ENCODE results near the gene BAIAP2L2.
"Not testable (repeated sequence)": the region's sequence is repeated elsewhere in the genome, so short reads cannot be mapped to it uniquely, and the experiment has no call there.

BAIAP2L2 gene

GRCh38 chr22:38066381-38067027, 44.0 kb downstream of the BAIAP2L2 start:
- no peak for DNase-seq

GRCh38 chr22:38065539-38065938, 44.9 kb downstream of the BAIAP2L2 start:
- no peak for DNase-seq

GRCh38 chr22:38062791-38063190, 47.7 kb downstream of the BAIAP2L2 start:
- DNase-seq, result no peak

- DNase-seq, result peak; percentile 75
These were observed 53.3 kb downstream of the BAIAP2L2 start, which contains the start of gene PICK1 for GRCh38 chr22:38056969-38057891. PICK1 (plus strand) TSS chr22:38057404; CDS start chr22:38057810, 406 bp downstream.

GRCh38 chr22:38051900-38052862, 58.3 kb downstream of the BAIAP2L2 start:
- peak; percentile 88 for DNase-seq

- no peak for DNase-seq
These were observed 59.2 kb downstream of the BAIAP2L2 start for GRCh38 chr22:38051261-38051660.

- no peak for DNase-seq
These were observed 59.8 kb downstream of the BAIAP2L2 start for GRCh38 chr22:38050720-38051119.

GRCh38 chr22:38049812-38050619, 60.5 kb downstream of the BAIAP2L2 start:
- no peak for DNase-seq

- DNase-seq, result no peak
These were observed 64.3 kb downstream of the BAIAP2L2 start for GRCh38 chr22:38046070-38046748.

GRCh38 chr22:38043151-38044039, 67.1 kb downstream of the BAIAP2L2 start:
- DNase-seq, result no peak

GRCh38 chr22:38042488-38042790, 68.0 kb downstream of the BAIAP2L2 start:
- no peak for DNase-seq

GRCh38 chr22:38041760-38042487, 68.6 kb downstream of the BAIAP2L2 start:
- no peak for DNase-seq

- no peak for DNase-seq
These were observed 69.3 kb downstream of the BAIAP2L2 start for GRCh38 chr22:38040953-38041759.

- DNase-seq, result no peak
These were observed 71.3 kb downstream of the BAIAP2L2 start for GRCh38 chr22:38038890-38039812.

- DNase-seq, result no peak
These were observed 72.1 kb downstream of the BAIAP2L2 start for GRCh38 chr22:38038426-38038825.

- DNase-seq, result not testable (repeated sequence)
These were observed 72.9 kb downstream of the BAIAP2L2 start for GRCh38 chr22:38037367-38038150.
